HG03575 (cell line): ENCODE data around the gene DPYD.
A peak's percentile ranks its signal among the peaks of the same experiment; 100 is the strongest.

Experiments used
- ATAC-seq: cut with Tn5 transposase; IDR thresholded peaks from one replicate; pipeline ENCODE4 v1.9.1; 2021; ENCODE audit not compliant: unreplicated experiment, insufficient number of reproducible peaks, low FRiP score; ENCODE audit errors: extremely low read depth

The DPYD gene

GRCh38 chr1:97166626-97167025 is 754.2 kb downstream of the DPYD start:
- no peak for ATAC-seq

GRCh38 chr1:97164276-97164639 is 756.6 kb downstream of the DPYD start:
- no peak for ATAC-seq

GRCh38 chr1:97163591-97164275 is 757.1 kb downstream of the DPYD start:
- ATAC-seq = no peak

- ATAC-seq = no peak
Observed at GRCh38 chr1:97160818-97161217, 760.0 kb downstream of the DPYD start.

GRCh38 chr1:97159342-97159741 is 761.5 kb downstream of the DPYD start:
- ATAC-seq = peak; percentile 67

GRCh38 chr1:97158691-97159096 is 762.1 kb downstream of the DPYD start:
- no peak for ATAC-seq

GRCh38 chr1:97157991-97158390 is 762.8 kb downstream of the DPYD start:
- ATAC-seq = no peak

- ATAC-seq = no peak
Observed at GRCh38 chr1:97151651-97152050, 769.2 kb downstream of the DPYD start.

GRCh38 chr1:97145321-97145956 is 775.4 kb downstream of the DPYD start:
- ATAC-seq = no peak

- ATAC-seq = no peak
Observed at GRCh38 chr1:97144527-97144926, 776.3 kb downstream of the DPYD start.

- ATAC-seq = no peak
Observed at GRCh38 chr1:97143236-97143882, 777.5 kb downstream of the DPYD start.

- no peak for ATAC-seq
Observed at GRCh38 chr1:97140611-97141010, 780.2 kb downstream of the DPYD start.

GRCh38 chr1:97139512-97139911 is 781.3 kb downstream of the DPYD start:
- ATAC-seq = no peak

- no peak for ATAC-seq
Observed at GRCh38 chr1:97138515-97139032, 782.3 kb downstream of the DPYD start.

- ATAC-seq = peak; percentile 98
Observed at GRCh38 chr1:97137862-97138514, 782.8 kb downstream of the DPYD start.

- ATAC-seq = no peak
Observed at GRCh38 chr1:97136996-97137395, 783.8 kb downstream of the DPYD start.

GRCh38 chr1:97135972-97136371 is 784.9 kb downstream of the DPYD start:
- no peak for ATAC-seq

- ATAC-seq = no peak
Observed at GRCh38 chr1:97128426-97128825, 792.4 kb downstream of the DPYD start.

- no peak for ATAC-seq
Observed at GRCh38 chr1:97123717-97124431, 797.0 kb downstream of the DPYD start.
